Putamen (tissue), 1 donor: ENCODE measurements around the gene RPS6KA1.
"Not testable (repeated sequence)": the region's sequence is repeated elsewhere in the genome, so short reads cannot be mapped to it uniquely, and the experiment has no call there.

Source experiments
- DNase-seq: peaks from one replicate; pipeline ENCODE4 v3.0.0-alpha.2; 2016; ENCODE audit warnings: low spot score

RPS6KA1 gene

GRCh38 chr1:26555550-26555981 is 26.0 kb downstream of the RPS6KA1 start:
- DNase-seq, result peak; percentile 98

DNA sequence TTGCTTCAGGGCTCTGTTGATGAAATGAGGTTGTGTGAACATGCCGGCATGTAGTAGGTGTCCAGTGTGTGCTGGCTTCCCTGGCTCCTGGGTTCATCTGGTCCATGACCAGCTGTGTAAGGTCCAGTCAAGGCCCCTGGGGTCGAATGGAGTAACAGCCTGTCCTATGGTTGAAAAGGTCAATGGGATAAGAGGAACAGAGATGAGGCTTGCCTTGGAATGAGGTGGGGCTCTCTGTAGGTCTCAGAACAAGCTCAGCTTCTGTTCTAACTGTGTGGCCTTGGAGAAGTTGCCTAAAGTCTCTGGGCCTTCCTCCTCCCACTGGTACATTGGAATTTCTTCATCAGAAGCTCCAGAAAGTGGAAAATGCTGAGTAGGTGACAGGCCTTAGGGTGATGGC is 26.6 kb downstream of the RPS6KA1 start:
- DNase-seq, result no peak

DNA sequence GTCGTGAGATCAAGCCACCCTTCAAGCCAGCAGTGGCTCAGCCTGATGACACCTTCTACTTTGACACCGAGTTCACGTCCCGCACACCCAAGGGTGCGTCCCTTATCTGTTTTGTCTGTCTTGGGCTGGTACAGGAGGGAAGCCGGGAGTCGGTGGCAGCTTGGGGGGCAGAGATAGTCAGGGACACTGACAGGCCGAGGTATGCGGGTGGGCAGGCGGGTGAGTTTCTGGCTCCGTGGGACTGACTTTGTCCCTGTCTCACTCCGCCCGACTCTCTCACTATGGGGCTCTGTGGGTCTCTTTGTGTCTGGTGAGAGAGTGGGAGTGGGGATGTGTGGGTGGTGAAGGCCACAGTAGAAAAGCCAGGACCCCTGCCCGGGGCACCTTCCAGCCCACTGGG is 27.4 kb downstream of the RPS6KA1 start:
- DNase-seq, result no peak

GRCh38 chr1:26558685-26559048 is 29.1 kb downstream of the RPS6KA1 start:
- no peak for DNase-seq

DNA sequence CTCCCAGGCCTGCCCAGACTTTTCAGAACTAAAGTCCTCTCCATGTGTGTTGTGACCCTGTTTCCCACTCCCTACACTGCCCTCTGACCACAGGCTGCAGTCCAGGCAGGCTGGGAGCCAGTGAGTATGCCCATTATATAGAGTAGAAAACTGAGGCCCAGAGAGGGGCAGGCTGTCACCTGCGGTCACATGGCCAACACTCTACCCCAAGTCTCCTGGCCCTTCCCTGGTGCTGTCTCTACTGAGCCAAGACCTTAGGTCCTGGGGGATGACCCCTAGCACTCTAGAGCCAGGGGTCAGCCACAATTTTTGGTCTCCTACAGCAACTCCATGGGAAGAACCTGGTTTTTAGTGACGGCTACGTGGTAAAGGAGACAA is 30.8 kb downstream of the RPS6KA1 start:
- DNase-seq, result no peak

GRCh38 chr1:26570287-26570686 is 40.7 kb downstream of the RPS6KA1 start:
- DNase-seq, result no peak

GRCh38 chr1:26571381-26571780 is 41.8 kb downstream of the RPS6KA1 start:
- no peak for DNase-seq

- DNase-seq, result no peak
Measured at GRCh38 chr1:26574018-26574417, 44.5 kb downstream of the RPS6KA1 start.

DNA sequence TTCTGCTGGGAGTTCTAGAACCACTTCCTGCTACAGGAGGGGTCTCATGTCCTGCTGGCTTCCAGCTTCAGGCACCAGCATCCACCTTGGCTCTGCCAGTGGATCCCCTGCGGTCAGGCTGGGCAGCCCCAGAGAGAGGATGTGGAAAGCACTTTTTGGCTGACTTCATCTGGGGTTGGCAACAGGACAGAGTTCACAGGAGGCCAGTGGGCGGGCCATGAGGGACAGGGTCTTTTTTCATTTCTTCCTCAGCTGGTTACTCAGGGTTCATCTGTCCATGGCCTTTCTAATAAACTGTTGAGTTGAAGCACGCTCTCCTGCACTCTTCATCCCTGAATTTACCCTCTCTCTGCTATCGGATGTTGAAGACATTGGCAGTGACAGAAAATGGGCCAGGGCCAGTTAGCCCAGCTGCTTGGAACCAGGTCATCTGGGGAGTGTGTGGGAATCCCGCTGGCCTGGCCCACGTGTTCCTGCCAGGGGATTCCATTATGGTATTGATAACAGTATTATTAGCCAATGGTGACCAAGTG is 45.2 kb downstream of the RPS6KA1 start:
- peak; percentile 38 for DNase-seq

DNA sequence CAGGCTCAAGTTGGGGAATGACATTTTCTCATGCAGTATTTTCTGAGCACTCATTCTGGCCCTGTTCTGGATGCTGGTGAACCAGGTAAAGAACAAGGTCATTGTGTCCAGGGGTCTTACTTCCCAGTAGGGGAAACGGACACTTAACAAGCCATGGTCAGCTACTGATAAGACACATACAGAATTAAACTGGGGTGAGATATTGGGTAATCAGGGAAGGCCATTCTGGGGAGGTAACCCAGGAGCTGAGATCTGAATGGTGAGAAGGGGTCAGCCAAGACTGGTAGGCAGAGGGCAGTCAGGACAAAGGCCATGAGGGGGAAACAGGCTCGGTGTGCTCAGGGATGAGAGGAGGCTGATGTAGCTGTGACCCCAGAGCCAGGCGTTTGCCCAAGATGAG is 45.8 kb downstream of the RPS6KA1 start:
- DNase-seq, result no peak

DNA sequence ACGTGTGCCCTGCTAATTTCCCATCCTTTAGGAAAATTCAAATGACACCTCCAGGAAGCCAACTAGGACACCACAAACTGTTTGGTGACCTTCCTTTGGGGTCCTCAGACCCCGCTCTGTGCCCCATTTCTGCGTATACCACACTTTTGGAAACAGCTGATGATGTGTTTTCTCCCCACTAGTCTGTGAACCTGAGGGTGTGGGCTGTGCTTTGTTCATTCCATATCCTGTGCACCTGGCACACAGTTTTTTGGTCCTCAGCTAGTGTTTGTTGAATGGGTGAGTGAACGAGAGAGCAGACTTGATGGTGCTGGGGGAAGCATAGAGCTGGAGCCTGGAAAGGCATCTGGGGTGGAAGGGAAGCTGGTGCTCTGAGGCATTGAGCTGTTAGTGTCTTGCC is 48.6 kb downstream of the RPS6KA1 start:
- no peak for DNase-seq

- no peak for DNase-seq
Measured at GRCh38 chr1:26579681-26580111, 50.1 kb downstream of the RPS6KA1 start.

DNA sequence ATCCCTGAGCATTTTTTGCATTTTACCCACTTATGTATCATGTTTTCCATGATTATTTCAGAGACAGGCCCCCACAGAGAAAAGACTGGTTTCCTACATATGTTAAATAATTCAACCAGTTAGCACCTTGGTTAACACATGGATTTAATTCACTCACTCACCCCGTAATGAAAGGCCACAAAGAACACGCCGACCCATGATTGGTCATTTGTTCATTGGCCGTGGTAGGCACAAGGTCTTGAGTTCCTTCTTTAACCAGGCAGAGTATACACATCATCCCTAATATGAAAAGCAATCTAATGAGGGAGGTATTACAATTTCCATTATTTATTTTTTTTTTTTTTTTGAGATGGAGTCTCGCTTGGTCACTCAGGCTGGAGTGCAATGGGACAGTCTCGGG is 50.6 kb downstream of the RPS6KA1 start:
- DNase-seq, result no peak

GRCh38 chr1:26581287-26581651 is 51.7 kb downstream of the RPS6KA1 start:
- DNase-seq, result no peak

DNA sequence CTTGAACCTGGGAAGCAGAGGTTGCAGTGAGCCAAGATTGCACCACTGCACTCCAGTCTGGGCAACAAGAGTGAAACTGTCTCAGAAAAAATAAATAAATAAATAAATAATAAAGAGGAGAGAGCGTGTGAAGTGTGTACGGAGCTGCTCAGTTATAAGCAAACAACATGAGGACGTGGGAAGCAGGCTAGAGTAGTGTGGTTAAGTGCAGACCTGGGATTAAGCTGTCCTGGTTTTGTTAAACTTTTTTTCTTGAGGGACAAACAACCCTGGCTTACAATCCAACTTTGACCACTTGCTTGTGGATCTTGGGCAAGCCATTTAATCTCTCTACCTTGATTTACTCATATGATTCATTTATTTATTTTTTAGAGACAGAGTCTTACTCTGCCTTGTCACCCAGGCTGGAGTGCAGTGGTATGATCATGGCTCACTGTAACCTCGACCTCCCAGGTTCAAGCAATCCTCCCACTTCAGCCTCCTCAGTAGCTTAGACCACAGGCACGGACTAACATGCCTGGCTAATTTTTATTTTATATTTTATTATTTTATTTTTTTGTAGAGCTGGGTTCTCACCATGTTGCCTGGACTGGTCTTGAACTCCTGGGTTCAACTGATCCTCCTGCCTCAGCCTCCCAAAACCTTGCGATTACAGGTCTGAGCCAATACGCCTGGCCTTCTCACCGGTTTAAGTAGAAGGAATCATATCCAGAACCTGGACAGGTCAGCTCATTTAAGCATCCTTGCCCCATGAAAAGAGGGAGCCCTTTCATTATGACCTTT is 52.7 kb downstream of the RPS6KA1 start:
- no peak for DNase-seq

DNA sequence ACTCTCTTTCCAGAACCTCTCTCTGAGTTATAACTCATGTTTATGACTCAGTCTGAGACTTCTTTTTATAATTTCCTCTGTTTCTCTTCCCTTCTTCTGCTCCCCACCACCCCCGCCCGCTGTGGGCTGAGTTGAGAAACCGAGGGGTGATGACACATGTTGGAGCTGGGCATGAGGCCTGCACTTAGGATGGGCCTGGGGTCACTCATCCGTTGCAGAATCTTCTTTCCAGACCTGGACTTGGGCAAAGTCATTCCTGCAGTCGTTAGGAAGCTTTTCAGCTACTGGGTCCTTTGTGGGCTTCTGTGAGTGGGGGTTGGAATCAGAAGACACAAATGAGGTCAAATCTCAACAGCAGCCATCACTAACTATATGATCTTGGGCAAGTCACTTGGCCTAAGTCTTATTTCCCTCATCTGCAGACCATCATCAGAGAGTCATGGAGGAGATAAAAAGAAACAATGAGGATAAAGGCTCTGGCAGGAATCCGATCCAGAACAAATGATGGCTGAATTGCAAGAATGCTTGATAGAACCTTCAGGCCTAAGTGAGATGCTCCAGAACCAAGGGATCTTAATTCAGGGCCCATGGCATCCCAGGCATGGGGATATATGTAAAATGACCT is 53.4 kb downstream of the RPS6KA1 start:
- DNase-seq, result no peak

- no peak for DNase-seq
Measured at GRCh38 chr1:26583646-26584485, 54.3 kb downstream of the RPS6KA1 start.

GRCh38 chr1:26584588-26584987 is 55.0 kb downstream of the RPS6KA1 start:
- not testable (repeated sequence) for DNase-seq

GRCh38 chr1:26585471-26585870 is 55.9 kb downstream of the RPS6KA1 start:
- no peak for DNase-seq

- no peak for DNase-seq
Measured at GRCh38 chr1:26593385-26593784, 63.8 kb downstream of the RPS6KA1 start.

DNA sequence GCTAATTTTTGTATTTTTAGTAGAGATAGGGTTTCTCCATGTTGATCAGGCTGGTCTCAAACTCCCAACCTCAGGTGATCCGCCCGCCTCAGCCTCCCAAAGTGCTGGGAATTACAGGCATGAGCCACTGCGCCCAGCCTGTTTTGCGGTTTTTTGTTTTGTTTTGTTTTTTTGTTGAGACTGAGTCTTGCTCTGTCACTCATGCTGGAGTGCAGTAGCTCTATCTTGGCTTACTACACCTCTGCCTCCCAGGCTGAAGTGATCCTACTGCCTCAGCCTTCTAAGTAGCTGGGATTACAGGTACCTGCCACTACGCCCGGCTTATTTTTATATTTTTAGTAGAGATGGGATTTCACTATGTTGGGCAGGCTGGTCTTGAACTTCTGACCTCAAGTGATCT is 65.0 kb downstream of the RPS6KA1 start:
- DNase-seq, result not testable (repeated sequence)

DNA sequence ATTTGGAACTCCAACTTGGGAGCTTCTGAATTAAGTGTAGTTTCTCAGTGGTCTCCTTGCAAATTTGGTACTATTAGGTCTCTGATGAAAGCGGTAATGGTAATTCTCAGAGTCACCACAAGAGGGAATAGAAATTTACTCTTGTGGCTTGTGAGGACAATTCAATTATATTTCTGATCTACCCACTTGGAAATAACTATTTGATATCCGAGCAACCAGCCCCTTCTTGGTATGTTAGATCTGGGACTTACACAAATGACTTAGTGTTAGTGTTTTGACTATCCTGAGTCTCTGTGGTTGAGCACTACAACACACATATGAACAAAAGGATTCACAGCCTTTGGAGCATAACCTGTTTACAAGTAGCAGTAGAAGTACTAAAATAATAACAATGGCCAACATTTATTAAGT is 68.1 kb downstream of the RPS6KA1 start:
- peak; percentile 56 for DNase-seq

- DNase-seq, result no peak
Measured at GRCh38 chr1:26598890-26599289, 69.3 kb downstream of the RPS6KA1 start.
